H9 (cell line): Measurements from ENCODE around the gene CAMP. TPM values are rescaled to one million over a fixed set of nuclear protein-coding genes. Genes with fewer than 3 reads are reported as not detected.

ENCODE experiments used
- DNase-seq: peaks from one replicate; pipeline ENCODE4 v3.0.0-alpha.2; 2017
- H2AFZ ChIP-seq: one replicate; pipeline ENCODE4 v1.6.1; 2013; ENCODE audit warnings: mild to moderate bottlenecking, low read length, control low read depth, moderate library complexity
- H2AK5ac ChIP-seq: 2 replicates; pipeline ENCODE4 v1.6.1; 2013; ENCODE audit warnings: low read length, control low read depth, mixed read lengths; ENCODE audit not compliant: insufficient read length
- H2BK120ac ChIP-seq: one replicate; pipeline ENCODE4 v1.6.1; 2013; ENCODE audit warnings: low read depth, mild to moderate bottlenecking, low read length, control low read depth, inconsistent platforms; ENCODE audit not compliant: poor library complexity, severe bottlenecking
- H2BK12ac ChIP-seq: 2 replicates; pipeline ENCODE4 v1.6.1; 2013; ENCODE audit warnings: low read length, control low read depth, mixed read lengths, low read depth; ENCODE audit not compliant: insufficient read length
- H2BK15ac ChIP-seq: 2 replicates; pipeline ENCODE4 v1.6.1; 2013; ENCODE audit warnings: low read depth, low read length, control low read depth
- H2BK20ac ChIP-seq: one replicate; pipeline ENCODE4 v1.6.1; 2013; ENCODE audit warnings: low read depth, mild to moderate bottlenecking, low read length, control low read depth, inconsistent platforms; ENCODE audit not compliant: poor library complexity, severe bottlenecking
- H2BK5ac ChIP-seq: 2 replicates; pipeline ENCODE4 v1.6.1; 2013; ENCODE audit warnings: low read length, control low read depth, mixed read lengths; ENCODE audit not compliant: insufficient read length
- H3K14ac ChIP-seq: 2 replicates; pipeline ENCODE4 v1.6.1; 2013; ENCODE audit warnings: low read length, control low read depth; ENCODE audit not compliant: insufficient read depth
- H3K18ac ChIP-seq: 2 replicates; pipeline ENCODE4 v1.6.1; 2013; ENCODE audit warnings: low read depth, mild to moderate bottlenecking, mixed read lengths, low read length, control low read depth; ENCODE audit not compliant: insufficient read length
- H3K23ac ChIP-seq: 2 replicates; pipeline ENCODE4 v1.6.1; 2013; ENCODE audit warnings: low read length, control low read depth, mixed read lengths, low read depth; ENCODE audit not compliant: insufficient read length
- H3K23me2 ChIP-seq: 2 replicates; pipeline ENCODE4 v1.6.1; 2013; ENCODE audit warnings: low read depth, mild to moderate bottlenecking, mixed read lengths, low read length, control low read depth; ENCODE audit not compliant: insufficient read length, poor library complexity, severe bottlenecking
- H3K27ac ChIP-seq: 2 replicates; pipeline ENCODE4 v1.5.1; 2013; ENCODE audit warnings: low read length, control low read depth, mixed read lengths, low read depth; ENCODE audit not compliant: insufficient read length
- H3K27me3 ChIP-seq: 2 replicates; pipeline ENCODE4 v1.6.1; 2013; ENCODE audit warnings: low read length, control low read depth, inconsistent platforms; ENCODE audit not compliant: insufficient read depth
- H3K4ac ChIP-seq: 2 replicates; pipeline ENCODE4 v1.6.1; 2013; ENCODE audit warnings: low read depth, mild to moderate bottlenecking, control low read depth, inconsistent platforms, low read length, moderate library complexity
- H3K4me1 ChIP-seq: 2 replicates; pipeline ENCODE4 v1.6.1; 2013; ENCODE audit warnings: low read length, control low read depth, inconsistent platforms; ENCODE audit not compliant: insufficient read depth
- H3K4me2 ChIP-seq: 2 replicates; pipeline ENCODE4 v1.6.1; 2013; ENCODE audit warnings: low read length, control low read depth, mixed read lengths; ENCODE audit not compliant: insufficient read length, insufficient read depth
- H3K56ac ChIP-seq: 2 replicates; pipeline ENCODE4 v1.6.1; 2013; ENCODE audit warnings: low read depth, mild to moderate bottlenecking, mixed read lengths, low read length, control low read depth; ENCODE audit not compliant: insufficient read length
- H3K79me1 ChIP-seq: 2 replicates; pipeline ENCODE4 v1.6.1; 2013; ENCODE audit warnings: low read depth, mild to moderate bottlenecking, moderate library complexity, low read length, control low read depth, inconsistent platforms; ENCODE audit not compliant: insufficient read depth, poor library complexity, severe bottlenecking
- H3K79me2 ChIP-seq: 2 replicates; pipeline ENCODE4 v1.6.1; 2013; ENCODE audit warnings: low read length, control low read depth, inconsistent platforms; ENCODE audit not compliant: insufficient read depth
- H3K9ac ChIP-seq: 2 replicates; pipeline ENCODE4 v1.6.1; 2013; ENCODE audit warnings: low read length, control low read depth, mixed read lengths; ENCODE audit not compliant: insufficient read length; ENCODE audit errors: extremely low read depth
- H3K9me3 ChIP-seq: one replicate; pipeline ENCODE4 v1.6.1; 2013; ENCODE audit warnings: low read depth, low read length, inconsistent platforms; ENCODE audit not compliant: control insufficient read depth
- H3T11ph ChIP-seq: one replicate; pipeline ENCODE4 v1.6.1; 2013; ENCODE audit warnings: mild to moderate bottlenecking, low read length, control low read depth, inconsistent platforms
- H4K20me1 ChIP-seq: one replicate; pipeline ENCODE4 v1.6.1; 2013; ENCODE audit not compliant: control insufficient read depth, insufficient read length, insufficient read depth
- H4K5ac ChIP-seq: 2 replicates; pipeline ENCODE4 v1.6.1; 2013; ENCODE audit warnings: low read depth, mild to moderate bottlenecking, mixed read lengths, low read length, control low read depth; ENCODE audit not compliant: insufficient read length
- H4K8ac ChIP-seq: replicated peaks from 2 replicates; pipeline ENCODE4 v1.6.1; 2013; ENCODE audit warnings: low read length, control low read depth, mixed read lengths, low read depth; ENCODE audit not compliant: insufficient read length
- H4K91ac ChIP-seq: 2 replicates; pipeline ENCODE4 v1.6.1; 2013; ENCODE audit warnings: low read depth, mild to moderate bottlenecking, moderate library complexity, mixed read lengths, low read length, control low read depth; ENCODE audit not compliant: insufficient read length
- H3K27ac Mint-ChIP-seq, 3 experiments: 2 replicates in 2 of 3; 3 replicates in 1 of 3; pipeline ENCODE4 v1.8.0; 2020 to 2021; ENCODE audit warnings: mixed read lengths in 3 of 3, mild to moderate bottlenecking in 1 of 3, moderate library complexity in 1 of 3
- H3K27me3 Mint-ChIP-seq: 2 replicates; pipeline ENCODE4 v1.8.0; 2021; ENCODE audit warnings: low read depth, mild to moderate bottlenecking, moderate library complexity, mixed read lengths
- H3K36me3 Mint-ChIP-seq, 3 experiments: 2 replicates in 2 of 3; 3 replicates in 1 of 3; pipeline ENCODE4 v1.8.0; 2020 to 2021; ENCODE audit warnings: low read depth in 3 of 3, mixed read lengths in 3 of 3; ENCODE audit not compliant: insufficient read depth in 1 of 3
- H3K4me1 Mint-ChIP-seq, 2 experiments: 2 replicates each; pipeline ENCODE4 v1.8.0; 2020; ENCODE audit warnings: mixed read lengths in 2 of 2
- H3K4me3 Mint-ChIP-seq, 2 experiments: 2 replicates in 1 of 2; 3 replicates in 1 of 2; pipeline ENCODE4 v1.8.0; 2020 to 2021; ENCODE audit warnings: mild to moderate bottlenecking in 2 of 2, mixed read lengths in 2 of 2, moderate library complexity in 1 of 2
- H3K9me3 Mint-ChIP-seq, 2 experiments: 2 replicates in 1 of 2; 3 replicates in 1 of 2; pipeline ENCODE4 v1.8.0; 2020; ENCODE audit warnings: mild to moderate bottlenecking in 2 of 2, mixed read lengths in 2 of 2, moderate library complexity in 1 of 2
- WGBS: extraction: QIAGEN DNeasy Blood & Tissue Kit; methylation state at CpG from one replicate; pipeline ENCODE4 v1.1.7; 2013; ENCODE audit warnings: missing lambda C conversion rate, low lambda C conversion rate, mixed read lengths; ENCODE audit not compliant: insufficient read length; ENCODE audit errors: extremely low coverage; 5-methylcytosine and 5-hydroxymethylcytosine counted together
- total RNA-seq: library from RNA; stranded (reverse); gene quantifications from 2 replicates; pipeline ENCODE4 v1.2.1, GENCODE V29; 2021
- TF ChIP-seq, protein P1 (sequence below): fragments of 200-600 bp; sonication (generic); conservative IDR thresholded peaks from 3 replicates; pipeline ENCODE4 v1.8.0; 2021; ENCODE audit warnings: antibody characterized with exemption, mild to moderate bottlenecking

Gene CAMP
- total RNA-seq, 1 experiment from 2014 or later, result not detected

DNA sequence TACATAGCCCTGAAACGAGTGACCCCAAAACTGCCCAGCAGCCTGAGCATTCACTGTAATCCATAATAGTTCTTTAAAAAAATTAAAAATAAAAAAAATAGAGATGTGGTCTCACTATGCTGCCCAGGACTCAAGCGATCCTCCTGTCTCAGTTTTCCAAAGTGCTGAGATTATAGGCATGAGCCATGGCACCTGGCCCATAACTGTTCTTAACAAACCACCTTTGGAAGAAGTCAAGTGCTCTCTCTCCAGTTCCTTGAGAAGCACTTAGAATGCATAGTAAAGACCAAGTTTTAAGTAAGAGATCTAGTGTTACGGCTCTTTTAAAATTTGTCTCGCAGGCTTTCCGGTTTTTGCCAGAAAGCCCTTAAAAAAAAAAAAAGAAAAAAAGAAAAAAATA is 43.3 kb upstream of the CAMP start:
- no CpG with 5 or more reads among the region's 5 CpGs for WGBS
- no peaks in the 10 kb centered on the region for H3K27me3 Mint-ChIP-seq
- DNase-seq, result no peak

More for the DNA sequence above, 43.3 kb upstream of the CAMP start:
- Histone ChIP-seq H4K5ac (no peak overlapping the region), H3K79me1 (peaks cover 9% of the 10 kb centered on the region), H4K91ac (no peak overlapping the region), H2BK12ac (no peak overlapping the region), H3K4ac (no peak overlapping the region), H3K14ac (no peak overlapping the region), H3K18ac (no peak overlapping the region), H3T11ph (no peak overlapping the region), H3K56ac (no peak overlapping the region), H2BK15ac (no peak overlapping the region), H3K4me2 (no peak overlapping the region), H3K27ac (no peak overlapping the region), H2BK5ac (no peak overlapping the region), H2BK20ac (no peak overlapping the region), H3K9ac (no peak overlapping the region), H2AFZ (no peak overlapping the region), H4K8ac (no peak overlapping the region), H3K9me3 (no peaks in the 10 kb centered on the region), H3K4me1 (no peaks in the 10 kb centered on the region), H3K27me3 (no peaks in the 10 kb centered on the region), H3K23ac (no peak overlapping the region), H4K20me1 (no peaks in the 10 kb centered on the region), H2AK5ac (no peak overlapping the region), H3K23me2 (no peaks in the 10 kb centered on the region), H2BK120ac (no peak overlapping the region), H3K79me2 (peaks cover 9% of the 10 kb centered on the region)
- Mint-ChIP-seq H3K9me3 (no peaks in the 10 kb centered on the region), H3K27ac (no peak overlapping the region), H3K4me1 (peaks cover 0 to 22% of the 10 kb centered on the region in 2 experiments; a peak in 3 of 4 replicates), H3K36me3 (peaks cover 68 to 97% (median 94%) of the 10 kb centered on the region in 3 experiments), H3K4me3 (no peak overlapping the region)
- TF ChIP-seq, protein P1, sequence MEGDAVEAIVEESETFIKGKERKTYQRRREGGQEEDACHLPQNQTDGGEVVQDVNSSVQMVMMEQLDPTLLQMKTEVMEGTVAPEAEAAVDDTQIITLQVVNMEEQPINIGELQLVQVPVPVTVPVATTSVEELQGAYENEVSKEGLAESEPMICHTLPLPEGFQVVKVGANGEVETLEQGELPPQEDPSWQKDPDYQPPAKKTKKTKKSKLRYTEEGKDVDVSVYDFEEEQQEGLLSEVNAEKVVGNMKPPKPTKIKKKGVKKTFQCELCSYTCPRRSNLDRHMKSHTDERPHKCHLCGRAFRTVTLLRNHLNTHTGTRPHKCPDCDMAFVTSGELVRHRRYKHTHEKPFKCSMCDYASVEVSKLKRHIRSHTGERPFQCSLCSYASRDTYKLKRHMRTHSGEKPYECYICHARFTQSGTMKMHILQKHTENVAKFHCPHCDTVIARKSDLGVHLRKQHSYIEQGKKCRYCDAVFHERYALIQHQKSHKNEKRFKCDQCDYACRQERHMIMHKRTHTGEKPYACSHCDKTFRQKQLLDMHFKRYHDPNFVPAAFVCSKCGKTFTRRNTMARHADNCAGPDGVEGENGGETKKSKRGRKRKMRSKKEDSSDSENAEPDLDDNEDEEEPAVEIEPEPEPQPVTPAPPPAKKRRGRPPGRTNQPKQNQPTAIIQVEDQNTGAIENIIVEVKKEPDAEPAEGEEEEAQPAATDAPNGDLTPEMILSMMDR, result no peak
